ENCODE results near the gene ERGIC1. TPM values are rescaled to one million over a fixed set of nuclear protein-coding genes. Genes with fewer than 3 reads are reported as not detected.

The ERGIC1 gene
- total and polyA plus RNA-seq, 10 of the 15 experiments (the other 5 are each of a cell fraction or from before 2014, with no cell fraction given) = 8.8 to 104 (median 76.3) TPM

DNA sequence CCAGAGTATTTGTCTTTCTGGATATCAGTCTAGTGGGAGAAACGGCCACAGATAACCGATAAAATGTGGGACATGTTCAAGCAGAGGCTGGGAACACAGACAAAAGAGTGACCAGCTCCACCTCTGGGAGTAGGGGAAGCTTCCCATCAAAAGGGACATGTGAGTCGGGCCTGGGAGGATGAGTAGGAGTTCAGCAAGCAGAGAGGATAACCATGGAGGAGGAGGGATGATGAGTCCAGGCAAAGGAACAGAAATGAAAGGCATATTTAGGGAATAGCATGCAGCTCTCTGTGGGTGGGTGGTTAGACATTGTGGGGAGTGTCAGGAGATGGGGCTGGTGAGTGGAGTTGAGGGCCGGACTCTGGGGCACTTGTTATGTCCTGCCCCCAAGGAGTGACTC is 61.5 kb downstream of the ERGIC1 start:
- H4K20me1 ChIP-seq (ENCODE audit: control insufficient read depth, insufficient read depth) = no peaks in the 10 kb centered on the region
- H3K9me3 ChIP-seq (replicated peaks; ENCODE audit: control insufficient read depth, insufficient read depth, low read length) = no peaks in the 10 kb centered on the region
- POLR2A ChIA-PET = interaction anchor here (0.7 kb wide), 1 partner anchor 198 kb away, joined by 3 read pairs; no protein-coding TSS in a partner anchor
- RAD21 ChIA-PET (ENCODE audit: unreplicated experiment) = interaction anchor here (1.4 kb wide), 1 partner anchor 11 kb away, joined by 3 read pairs; no protein-coding TSS in a partner anchor
- no peak overlapping the region for H2AFZ ChIP-seq (ENCODE audit: control insufficient read depth, low read depth, low read length)
- no peak overlapping the region for H3K4me3 ChIP-seq
- no peak for ATAC-seq
- no peak for TF ChIP-seq SREBF2 (IDR thresholded peaks at IDR 0.05; ENCODE audit: low read length)
- in situ Hi-C loops (cut with MboI) = no loop called here
- DNase-seq (ENCODE audit: low read depth, low spot score) = no peak
- H3K4me2 ChIP-seq (ENCODE audit: control insufficient read depth, insufficient read depth) = no peak overlapping the region
- intact Hi-C loops (cut with micrococcal nuclease; ENCODE audit: unreplicated experiment) = no loop called here
- H3K4me1 ChIP-seq (ENCODE audit: control insufficient read depth, insufficient read depth, low read length) = no peaks in the 10 kb centered on the region
- WGBS (ENCODE audit: insufficient coverage, insufficient replicate concordance, low lambda C conversion rate, missing lambda C conversion rate) = 80% methylated on average over 4 of the region's 4 CpGs
- H3K36me3 ChIP-seq (ENCODE audit: control insufficient read depth in 2 of 2, insufficient read depth in 2 of 2, low read length in 1 of 2) = peaks cover 14 to 17% of the 10 kb centered on the region in 2 experiments; a peak in 3 of 4 replicates
- CTCF ChIA-PET = interaction anchor here (1.0 kb wide), 1 partner anchor 175 kb away, joined by 4 read pairs; no protein-coding TSS in a partner anchor
- no peaks in the 10 kb centered on the region for H3K27me3 ChIP-seq (replicated peaks in 1 of 2; ENCODE audit: control insufficient read depth in 2 of 2, insufficient read depth in 2 of 2, low read length in 1 of 2)
- SMC1A ChIA-PET (ENCODE audit: uncharacterized antibody, unreplicated experiment) = no interaction called here
- no peak for FAIRE-seq
- no peaks in the 10 kb centered on the region for H3K79me2 ChIP-seq (ENCODE audit: control insufficient read depth, insufficient read depth, low read length)
- no peak overlapping the region for H3K27ac ChIP-seq (ENCODE audit: control insufficient read depth, insufficient read depth)
- no TSS peak for BruUV-seq (replicated peaks)
- H3K9ac ChIP-seq (ENCODE audit: control insufficient read depth, insufficient read depth, low read length) = no peak overlapping the region

DNA sequence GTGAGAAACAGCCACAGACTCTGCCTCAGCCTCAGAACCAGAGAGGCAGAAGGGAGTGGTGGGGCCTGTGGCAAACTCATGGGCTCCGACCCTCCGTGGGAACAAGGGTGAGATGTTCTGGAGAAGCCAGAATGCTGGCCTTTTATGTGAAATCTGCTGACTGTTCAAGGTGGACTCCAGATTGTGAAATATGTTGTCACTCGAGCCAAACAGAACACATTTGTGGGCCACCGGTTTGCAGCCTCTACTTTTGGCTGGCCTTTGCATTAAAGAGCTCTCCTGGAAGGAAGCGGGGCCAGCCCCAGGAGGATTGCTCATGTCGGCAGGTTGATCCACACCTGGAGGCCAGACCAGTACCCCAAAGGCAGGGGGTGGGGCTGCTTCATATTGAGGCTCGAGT is 62.4 kb downstream of the ERGIC1 start:
- no peak overlapping the region for H3K4me3 ChIP-seq
- no peak overlapping the region for H3K4me2 ChIP-seq (ENCODE audit: control insufficient read depth, insufficient read depth)
- in situ Hi-C loops (cut with MboI) (no loop called here), intact Hi-C loops (cut with micrococcal nuclease; ENCODE audit: unreplicated experiment) (no loop called here)
- RAD21 ChIA-PET (ENCODE audit: unreplicated experiment) = interaction anchor here (1.4 kb wide), 1 partner anchor 10 kb away, joined by 3 read pairs; no protein-coding TSS in a partner anchor
- ATAC-seq = no peak
- CTCF ChIA-PET = no interaction called here
- BruUV-seq (replicated peaks) = no TSS peak
- no peak for DNase-seq (ENCODE audit: low read depth, low spot score)
- no peak overlapping the region for H2AFZ ChIP-seq (ENCODE audit: control insufficient read depth, low read depth, low read length)
- no peak overlapping the region for H3K9ac ChIP-seq (ENCODE audit: control insufficient read depth, insufficient read depth, low read length)
- POLR2A ChIA-PET = no interaction called here
- no peaks in the 10 kb centered on the region for H3K4me1 ChIP-seq (ENCODE audit: control insufficient read depth, insufficient read depth, low read length)
- H3K27ac ChIP-seq (ENCODE audit: control insufficient read depth, insufficient read depth) = no peak overlapping the region
- H3K27me3 ChIP-seq (replicated peaks in 1 of 2; ENCODE audit: control insufficient read depth in 2 of 2, insufficient read depth in 2 of 2, low read length in 1 of 2) = no peaks in the 10 kb centered on the region
- SMC1A ChIA-PET (ENCODE audit: uncharacterized antibody, unreplicated experiment) = no interaction called here
- no peaks in the 10 kb centered on the region for H3K9me3 ChIP-seq (replicated peaks; ENCODE audit: control insufficient read depth, insufficient read depth, low read length)
- H4K20me1 ChIP-seq (ENCODE audit: control insufficient read depth, insufficient read depth) = no peaks in the 10 kb centered on the region
- WGBS (ENCODE audit: insufficient coverage, insufficient replicate concordance, low lambda C conversion rate, missing lambda C conversion rate) = 71% methylated on average over 7 of the region's 7 CpGs
- peaks cover 10 to 15% of the 10 kb centered on the region in 2 experiments; a peak in 3 of 4 replicates for H3K36me3 ChIP-seq (ENCODE audit: control insufficient read depth in 2 of 2, insufficient read depth in 2 of 2, low read length in 1 of 2)
- FAIRE-seq = no peak
- H3K79me2 ChIP-seq (ENCODE audit: control insufficient read depth, insufficient read depth, low read length) = no peaks in the 10 kb centered on the region
- TF ChIP-seq MXI1 (IDR thresholded peaks at IDR 0.05; ENCODE audit: low read depth, low read length) (no peak), PAX8 (IDR thresholded peaks at IDR 0.05) (no peak), EP300 (IDR thresholded peaks at IDR 0.05; ENCODE audit: borderline replicate concordance in 1 of 2, control insufficient read depth in 1 of 2, low read depth in 2 of 2, low read length in 2 of 2) (no peak), HDGF (IDR thresholded peaks at IDR 0.05) (no peak), NR2F1 (conservative IDR thresholded peaks at IDR 0.05) (no peak), NFYB (IDR thresholded peaks at IDR 0.05; ENCODE audit: insufficient read depth, low read depth, low read length) (no peak), SUZ12 (IDR thresholded peaks at IDR 0.05; ENCODE audit: unreplicated experiment) (no peak), POLR2AphosphoS5 (IDR thresholded peaks at IDR 0.05; ENCODE audit: low read length) (no peak), FOS (IDR thresholded peaks at IDR 0.05; ENCODE audit: borderline replicate concordance, extremely low read depth, insufficient read length) (no peak)
- TF ChIP-seq, protein P1, sequence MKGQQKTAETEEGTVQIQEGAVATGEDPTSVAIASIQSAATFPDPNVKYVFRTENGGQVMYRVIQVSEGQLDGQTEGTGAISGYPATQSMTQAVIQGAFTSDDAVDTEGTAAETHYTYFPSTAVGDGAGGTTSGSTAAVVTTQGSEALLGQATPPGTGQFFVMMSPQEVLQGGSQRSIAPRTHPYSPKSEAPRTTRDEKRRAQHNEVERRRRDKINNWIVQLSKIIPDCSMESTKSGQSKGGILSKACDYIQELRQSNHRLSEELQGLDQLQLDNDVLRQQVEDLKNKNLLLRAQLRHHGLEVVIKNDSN (IDR thresholded peaks at IDR 0.05; ENCODE audit: borderline replicate concordance, extremely low read length, insufficient read depth, low read depth, low read length) = no peak
- TF ChIP-seq, protein P2, sequence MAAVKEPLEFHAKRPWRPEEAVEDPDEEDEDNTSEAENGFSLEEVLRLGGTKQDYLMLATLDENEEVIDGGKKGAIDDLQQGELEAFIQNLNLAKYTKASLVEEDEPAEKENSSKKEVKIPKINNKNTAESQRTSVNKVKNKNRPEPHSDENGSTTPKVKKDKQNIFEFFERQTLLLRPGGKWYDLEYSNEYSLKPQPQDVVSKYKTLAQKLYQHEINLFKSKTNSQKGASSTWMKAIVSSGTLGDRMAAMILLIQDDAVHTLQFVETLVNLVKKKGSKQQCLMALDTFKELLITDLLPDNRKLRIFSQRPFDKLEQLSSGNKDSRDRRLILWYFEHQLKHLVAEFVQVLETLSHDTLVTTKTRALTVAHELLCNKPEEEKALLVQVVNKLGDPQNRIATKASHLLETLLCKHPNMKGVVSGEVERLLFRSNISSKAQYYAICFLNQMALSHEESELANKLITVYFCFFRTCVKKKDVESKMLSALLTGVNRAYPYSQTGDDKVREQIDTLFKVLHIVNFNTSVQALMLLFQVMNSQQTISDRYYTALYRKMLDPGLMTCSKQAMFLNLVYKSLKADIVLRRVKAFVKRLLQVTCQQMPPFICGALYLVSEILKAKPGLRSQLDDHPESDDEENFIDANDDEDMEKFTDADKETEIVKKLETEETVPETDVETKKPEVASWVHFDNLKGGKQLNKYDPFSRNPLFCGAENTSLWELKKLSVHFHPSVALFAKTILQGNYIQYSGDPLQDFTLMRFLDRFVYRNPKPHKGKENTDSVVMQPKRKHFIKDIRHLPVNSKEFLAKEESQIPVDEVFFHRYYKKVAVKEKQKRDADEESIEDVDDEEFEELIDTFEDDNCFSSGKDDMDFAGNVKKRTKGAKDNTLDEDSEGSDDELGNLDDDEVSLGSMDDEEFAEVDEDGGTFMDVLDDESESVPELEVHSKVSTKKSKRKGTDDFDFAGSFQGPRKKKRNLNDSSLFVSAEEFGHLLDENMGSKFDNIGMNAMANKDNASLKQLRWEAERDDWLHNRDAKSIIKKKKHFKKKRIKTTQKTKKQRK (IDR thresholded peaks at IDR 0.05; ENCODE audit: low read depth, low read length) = no peak
